Fibroblast of peridontal ligament (primary cell): ENCODE results near the gene LHX4.

ENCODE experiments used
- DNase-seq: peaks from one replicate; pipeline ENCODE4 v3.0.0-alpha.2; 2010; ENCODE audit errors: extremely low read depth

The LHX4 gene

DNA sequence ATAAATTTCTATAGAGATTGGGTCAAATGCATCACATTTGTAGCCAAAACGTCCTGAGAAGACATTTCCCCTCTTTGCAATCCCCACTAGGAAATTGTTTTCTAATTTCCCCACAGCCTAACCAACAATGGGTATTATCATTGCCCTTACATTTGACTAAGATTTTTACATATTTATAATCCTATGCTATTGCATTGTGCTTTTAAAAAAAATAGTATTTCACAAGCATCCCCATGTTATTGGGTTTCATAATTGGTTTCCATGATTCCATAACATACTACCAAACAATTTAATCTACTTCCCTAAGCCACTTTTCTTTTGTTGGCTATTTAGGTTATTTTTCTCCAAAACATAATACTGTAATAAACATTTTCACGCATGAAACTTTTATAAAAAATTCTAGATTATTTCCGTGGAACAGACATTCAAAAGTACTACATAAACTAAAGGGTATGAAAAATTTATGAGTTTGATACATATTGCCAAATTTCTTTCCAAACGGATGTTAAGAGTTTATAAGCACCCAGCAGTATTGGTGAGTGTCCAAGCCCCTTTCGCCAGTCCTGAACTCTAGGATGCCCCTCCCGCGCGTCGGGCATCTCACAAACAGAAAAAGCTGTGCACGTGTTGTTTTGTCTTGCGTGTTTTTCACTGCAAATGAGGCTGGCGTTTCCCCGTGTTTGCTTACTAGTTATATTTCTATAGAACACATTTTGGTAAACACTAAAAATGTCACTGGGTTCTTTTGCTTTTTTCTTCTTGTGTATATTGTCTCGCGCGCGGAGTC lies 2.0 kb upstream of the LHX4 start:
- DNase-seq, result no peak

DNA sequence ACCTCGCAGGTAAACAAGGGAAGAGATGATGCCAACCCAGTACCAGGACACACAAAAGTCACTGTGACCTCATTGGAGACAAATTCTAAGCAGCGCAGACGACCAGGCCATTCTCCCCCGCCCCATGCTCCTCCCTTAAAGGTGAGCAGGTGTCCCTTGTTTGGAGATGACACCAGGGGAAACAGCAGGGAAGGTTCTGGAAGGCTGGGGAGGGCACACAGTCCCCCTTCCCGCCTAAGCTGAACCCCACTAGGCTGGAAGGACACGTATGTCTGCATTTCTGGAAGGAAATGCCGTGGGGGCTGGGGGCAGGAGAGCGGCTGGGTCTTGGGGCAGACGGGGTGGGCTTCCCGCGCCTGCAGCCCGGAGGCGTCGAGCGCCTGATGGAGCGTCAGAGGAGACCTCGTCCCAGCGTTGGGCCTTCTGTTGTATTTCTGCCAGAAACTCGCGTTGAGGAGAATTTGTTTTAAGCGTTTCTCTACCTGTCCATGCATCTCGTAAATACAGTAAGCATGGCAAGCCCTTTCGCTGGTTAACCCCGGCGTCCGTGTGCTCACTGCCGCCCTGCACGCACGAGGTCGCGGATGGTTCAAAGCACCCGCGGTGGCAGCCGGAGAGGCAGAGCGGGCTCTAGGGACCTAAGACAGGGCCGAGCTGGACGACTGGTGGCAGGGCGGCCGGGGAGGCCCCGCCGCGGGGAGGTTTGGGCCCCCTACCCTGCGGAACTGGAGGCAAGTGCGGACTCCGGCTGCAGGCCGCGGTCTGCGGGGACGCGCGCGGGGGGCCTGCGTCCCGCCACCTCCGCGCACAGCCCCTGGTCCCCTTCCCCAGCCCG lies 1.2 kb upstream of the LHX4 start:
- no peak for DNase-seq

DNA sequence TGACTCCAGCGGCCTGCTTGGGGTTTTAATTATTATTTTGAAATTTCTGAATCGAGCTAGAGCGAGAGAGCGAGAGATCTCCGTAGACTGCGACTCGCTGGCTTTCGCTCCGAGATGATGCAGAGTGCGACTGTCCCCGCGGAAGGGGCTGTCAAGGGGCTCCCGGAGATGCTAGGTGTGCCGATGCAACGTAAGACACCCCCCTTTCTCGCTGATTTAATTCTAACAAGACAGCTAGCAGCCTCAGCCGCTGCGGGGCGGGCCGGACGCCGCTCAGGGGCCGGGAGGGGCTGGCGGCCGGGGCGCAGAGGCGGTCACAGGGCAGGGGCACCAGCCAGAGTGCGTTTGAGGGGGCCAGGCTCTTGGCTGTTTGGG lies 339 bp downstream of the LHX4 start:
- DNase-seq, result no peak

DNA sequence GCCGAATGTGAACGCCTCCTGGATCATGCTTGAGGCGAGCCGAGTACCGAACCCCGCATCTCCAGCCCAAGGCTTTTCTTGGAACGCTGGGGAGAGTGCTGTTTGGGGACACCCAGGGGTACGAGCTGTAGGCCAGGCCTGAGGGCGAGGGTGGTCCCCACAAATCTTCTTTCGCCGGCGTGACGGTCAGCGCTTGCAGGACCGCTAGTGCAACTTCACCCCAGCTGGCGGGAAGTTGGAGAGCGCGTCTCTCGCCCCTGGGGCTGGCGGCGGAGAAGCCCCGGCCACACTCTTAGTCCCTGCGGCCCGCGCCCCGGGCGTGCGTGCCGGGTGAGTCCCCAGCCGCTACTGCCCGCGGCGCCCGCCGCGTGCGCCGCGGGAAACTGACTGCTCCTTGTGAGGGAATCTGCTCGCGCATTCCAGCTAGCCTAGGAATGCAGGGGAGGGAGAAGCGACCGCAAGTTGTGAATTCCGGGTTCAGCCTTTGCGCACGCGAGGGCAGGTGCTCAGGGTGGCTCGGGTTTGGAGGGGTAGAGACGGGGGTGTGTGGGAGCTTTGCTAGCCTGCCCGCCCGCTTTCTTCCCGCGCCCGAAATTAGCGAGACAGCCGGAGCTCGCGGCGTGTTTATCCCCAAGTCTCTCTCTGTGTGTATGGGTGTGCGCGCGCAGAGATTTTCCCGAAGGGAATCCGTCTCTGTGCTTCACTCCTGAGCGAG lies 884 bp downstream of the LHX4 start:
- DNase-seq, result peak; percentile 21

GRCh38 chr1:180231506-180231921 lies 1.4 kb downstream of the LHX4 start:
- peak; percentile 23 for DNase-seq

DNA sequence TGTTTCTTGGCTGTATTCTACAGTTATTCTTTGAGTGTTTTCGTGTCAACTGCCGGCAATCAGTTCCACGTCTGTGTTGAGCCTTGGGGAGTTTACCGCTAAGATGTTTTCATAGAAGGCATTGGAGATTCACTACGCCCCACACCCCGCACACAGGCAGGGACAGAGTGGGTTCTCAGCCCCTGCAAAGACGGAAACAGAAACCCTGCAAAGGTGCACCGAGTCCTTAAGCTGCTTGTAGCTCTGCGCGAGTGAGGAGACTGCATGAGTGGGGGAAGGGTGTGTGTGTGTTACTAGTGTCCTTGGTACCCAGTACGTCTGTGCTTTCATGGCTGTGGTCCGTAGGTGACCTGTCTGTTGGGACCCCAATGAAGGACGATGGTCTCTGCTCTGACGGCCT lies 1.9 kb downstream of the LHX4 start:
- DNase-seq, result no peak

- no peak for DNase-seq
Observed at GRCh38 chr1:180232521-180233043, 2.5 kb downstream of the LHX4 start.

DNA sequence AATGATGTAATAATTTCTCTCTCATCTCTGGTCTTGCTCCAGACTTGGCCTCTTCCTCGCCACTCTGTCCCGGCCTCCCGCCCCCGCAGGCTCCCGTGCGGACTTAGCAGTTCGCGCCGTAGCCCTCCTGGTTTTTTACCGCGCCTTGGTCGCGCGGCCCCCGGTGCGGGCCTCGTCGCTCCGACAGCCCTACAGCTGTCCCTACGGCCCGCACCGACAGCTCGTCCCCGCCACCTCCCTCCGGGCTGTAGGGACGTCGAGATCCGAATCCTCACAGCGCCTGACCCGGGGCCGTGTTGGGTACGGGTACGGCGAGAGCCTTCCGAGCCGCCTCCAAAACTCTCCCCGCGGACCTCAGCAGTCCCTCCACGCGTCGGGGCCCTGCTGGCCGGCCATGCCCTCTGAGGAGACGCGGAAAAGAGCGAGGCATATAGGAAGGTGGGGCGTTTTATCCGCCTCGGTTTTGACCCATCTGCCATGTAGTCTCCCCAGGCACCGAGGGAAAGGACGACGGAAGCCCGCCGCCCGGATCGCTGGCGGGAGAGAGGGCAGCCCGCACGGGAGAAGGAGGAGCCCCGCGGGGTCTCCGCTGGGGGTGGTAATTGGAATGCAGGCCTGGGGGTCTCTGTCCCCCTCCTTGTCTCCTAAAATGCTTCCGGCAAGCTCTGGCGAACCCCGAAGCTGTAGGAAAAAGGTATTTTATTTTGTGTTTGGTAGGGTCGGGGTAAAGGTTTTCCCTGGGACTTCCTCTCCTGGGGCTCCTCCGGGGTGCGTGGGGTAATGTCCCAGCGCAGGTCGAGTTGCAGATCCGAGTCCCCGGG lies 3.3 kb downstream of the LHX4 start:
- DNase-seq, result no peak

- DNase-seq, result no peak
Observed at GRCh38 chr1:180234369-180235076, 4.5 kb downstream of the LHX4 start.

DNA sequence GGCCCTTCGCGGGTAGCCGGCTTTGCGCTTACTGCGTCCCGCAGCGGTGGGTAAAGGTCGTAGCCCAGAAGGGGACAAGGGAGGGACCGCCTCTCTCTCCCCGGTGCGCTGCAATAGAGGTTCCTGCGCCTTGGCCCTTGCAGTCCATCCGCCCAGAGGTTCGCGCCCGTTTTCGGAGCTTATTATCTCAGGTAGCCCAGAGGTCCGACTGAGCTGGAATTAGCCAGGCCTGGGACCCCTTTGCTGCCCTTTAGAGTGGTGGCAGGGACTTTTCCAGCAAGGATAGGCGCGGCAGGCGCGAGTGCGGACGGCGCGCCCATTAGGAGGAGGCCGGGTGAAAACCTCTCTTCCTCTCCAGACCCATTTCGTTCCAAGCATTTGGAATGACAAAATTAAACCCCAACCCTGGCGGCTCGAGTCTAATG lies 5.0 kb downstream of the LHX4 start:
- DNase-seq, result no peak

DNA sequence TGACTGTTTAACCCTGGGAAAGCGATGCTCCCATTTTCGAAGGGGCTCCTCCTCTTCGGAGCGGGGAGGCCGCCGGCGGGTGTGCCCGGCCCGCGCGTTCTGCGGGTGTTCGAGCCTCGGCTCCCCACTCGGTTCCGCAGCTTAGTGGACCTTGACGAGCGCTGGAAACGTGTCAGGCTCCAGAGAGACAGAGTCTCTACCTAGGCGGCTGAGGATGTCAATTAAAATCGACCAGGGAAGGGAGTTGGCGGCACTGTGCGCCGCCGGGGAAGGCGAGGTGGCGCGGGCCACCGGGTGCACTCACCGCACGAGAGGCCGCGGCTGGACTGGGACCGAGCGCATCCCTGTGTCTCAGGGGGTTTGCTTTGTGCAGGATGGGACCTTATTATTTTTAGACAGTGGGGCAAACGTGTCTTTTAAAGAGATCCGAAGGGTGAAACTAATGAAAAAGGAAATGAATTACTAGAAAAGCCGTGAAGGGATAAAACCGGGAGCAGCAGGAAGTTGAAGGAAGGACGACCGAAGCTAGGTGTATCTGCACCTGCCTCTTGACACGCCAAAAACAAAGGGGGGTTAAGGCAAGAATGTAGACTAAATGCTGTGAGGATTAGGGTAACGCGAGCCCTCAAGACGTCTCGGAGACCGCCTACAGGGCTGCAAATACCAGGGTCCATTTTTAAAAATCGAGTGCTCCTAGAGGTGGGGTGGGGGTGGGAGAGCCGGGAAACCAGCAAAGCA lies 5.6 kb downstream of the LHX4 start:
- DNase-seq, result no peak

- DNase-seq, result no peak
Observed at GRCh38 chr1:180236698-180237509, 6.8 kb downstream of the LHX4 start.

GRCh38 chr1:180237869-180238476 lies 7.9 kb downstream of the LHX4 start:
- no peak for DNase-seq

DNA sequence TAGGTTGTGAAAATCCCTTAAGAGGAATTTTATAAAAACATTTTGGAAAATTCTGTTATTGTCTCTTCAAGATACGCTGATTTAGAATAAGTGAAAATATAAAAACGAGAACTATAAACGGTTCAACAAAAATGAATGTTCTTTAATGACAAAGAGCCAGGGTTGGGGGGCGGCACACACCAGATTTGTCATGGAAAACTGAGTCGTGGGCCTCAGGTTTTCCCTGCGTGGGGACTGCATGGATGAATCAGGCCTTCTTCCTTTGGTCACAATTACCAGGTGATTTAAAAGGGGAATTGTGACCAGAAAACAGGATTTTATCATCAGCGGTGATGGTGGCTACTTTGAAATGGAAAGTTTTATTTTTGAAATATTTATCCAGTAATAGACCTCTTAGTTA lies 8.6 kb downstream of the LHX4 start:
- no peak for DNase-seq

- no peak for DNase-seq
Observed at GRCh38 chr1:180239145-180240096, 9.4 kb downstream of the LHX4 start.

GRCh38 chr1:180241716-180242544 lies 11.9 kb downstream of the LHX4 start:
- peak; percentile 24 for DNase-seq
